HFF-Myc (cell line): ENCODE data around the gene RPN2.
"Not testable (repeated sequence)": the region's sequence is repeated elsewhere in the genome, so short reads cannot be mapped to it uniquely, and the experiment has no call there.

ENCODE experiments used
- DNase-seq: peaks from one replicate; pipeline ENCODE4 v3.0.0-alpha.2; 2011; ENCODE audit warnings: low read depth; ENCODE audit errors: extremely low read depth
- H3K4me3 ChIP-seq: replicated peaks from 2 replicates; pipeline ENCODE4 v1.5.1; 2011; ENCODE audit warnings: low read depth, mild to moderate bottlenecking, control low read depth, low read length
- TF ChIP-seq, protein P1 (sequence below): IDR thresholded peaks from 2 replicates; pipeline ENCODE4 v1.5.1; 2012; ENCODE audit warnings: mild to moderate bottlenecking, low read depth, low read length, control low read depth; ENCODE audit errors: missing control alignments

RPN2 gene

DNA sequence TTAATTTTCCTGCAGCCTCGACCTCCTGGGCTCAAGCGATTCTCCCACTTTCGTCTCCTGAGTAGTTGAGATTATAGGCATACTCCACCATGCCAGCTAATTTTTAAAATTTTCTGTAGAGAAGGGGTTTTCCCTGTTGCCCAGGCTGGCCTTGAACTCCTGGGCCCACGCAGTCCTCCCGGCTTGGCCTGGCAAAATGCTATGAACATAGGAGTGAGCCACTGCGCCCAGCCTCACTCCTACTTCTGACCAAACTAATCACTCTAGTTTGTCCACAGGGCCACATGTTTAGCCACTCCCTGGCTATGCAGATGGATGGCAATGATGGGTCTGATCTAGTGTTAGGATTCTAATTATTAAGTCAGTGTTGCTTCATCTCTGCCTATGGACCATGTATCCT, 31.9 kb upstream of the RPN2 start:
- TF ChIP-seq, protein P1, sequence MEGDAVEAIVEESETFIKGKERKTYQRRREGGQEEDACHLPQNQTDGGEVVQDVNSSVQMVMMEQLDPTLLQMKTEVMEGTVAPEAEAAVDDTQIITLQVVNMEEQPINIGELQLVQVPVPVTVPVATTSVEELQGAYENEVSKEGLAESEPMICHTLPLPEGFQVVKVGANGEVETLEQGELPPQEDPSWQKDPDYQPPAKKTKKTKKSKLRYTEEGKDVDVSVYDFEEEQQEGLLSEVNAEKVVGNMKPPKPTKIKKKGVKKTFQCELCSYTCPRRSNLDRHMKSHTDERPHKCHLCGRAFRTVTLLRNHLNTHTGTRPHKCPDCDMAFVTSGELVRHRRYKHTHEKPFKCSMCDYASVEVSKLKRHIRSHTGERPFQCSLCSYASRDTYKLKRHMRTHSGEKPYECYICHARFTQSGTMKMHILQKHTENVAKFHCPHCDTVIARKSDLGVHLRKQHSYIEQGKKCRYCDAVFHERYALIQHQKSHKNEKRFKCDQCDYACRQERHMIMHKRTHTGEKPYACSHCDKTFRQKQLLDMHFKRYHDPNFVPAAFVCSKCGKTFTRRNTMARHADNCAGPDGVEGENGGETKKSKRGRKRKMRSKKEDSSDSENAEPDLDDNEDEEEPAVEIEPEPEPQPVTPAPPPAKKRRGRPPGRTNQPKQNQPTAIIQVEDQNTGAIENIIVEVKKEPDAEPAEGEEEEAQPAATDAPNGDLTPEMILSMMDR: no peak
- DNase-seq: no peak
- no peak overlapping the region for H3K4me3 ChIP-seq

DNA sequence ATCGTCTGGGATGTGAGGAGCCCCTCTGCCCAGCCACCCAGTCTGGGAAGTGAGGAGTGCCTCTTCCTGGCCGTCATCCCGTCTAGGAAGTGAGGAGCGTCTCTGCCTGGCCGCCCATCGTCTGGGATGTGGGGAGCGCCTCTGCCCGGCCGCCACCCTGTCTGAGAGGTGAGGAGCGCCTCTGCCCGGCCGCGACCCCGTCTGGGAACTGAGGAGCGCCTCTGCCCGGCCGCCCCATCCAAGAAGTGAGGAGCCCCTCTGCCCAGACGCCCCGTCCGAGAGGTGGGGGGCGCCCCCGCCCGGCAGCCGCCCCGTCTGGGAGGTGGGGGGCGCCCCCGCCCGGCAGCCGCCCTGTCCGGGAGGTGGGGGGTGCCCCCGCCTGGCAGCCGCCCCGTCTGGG, 28.3 kb upstream of the RPN2 start:
- DNase-seq, H3K4me3 ChIP-seq: not testable (repeated sequence)

DNA sequence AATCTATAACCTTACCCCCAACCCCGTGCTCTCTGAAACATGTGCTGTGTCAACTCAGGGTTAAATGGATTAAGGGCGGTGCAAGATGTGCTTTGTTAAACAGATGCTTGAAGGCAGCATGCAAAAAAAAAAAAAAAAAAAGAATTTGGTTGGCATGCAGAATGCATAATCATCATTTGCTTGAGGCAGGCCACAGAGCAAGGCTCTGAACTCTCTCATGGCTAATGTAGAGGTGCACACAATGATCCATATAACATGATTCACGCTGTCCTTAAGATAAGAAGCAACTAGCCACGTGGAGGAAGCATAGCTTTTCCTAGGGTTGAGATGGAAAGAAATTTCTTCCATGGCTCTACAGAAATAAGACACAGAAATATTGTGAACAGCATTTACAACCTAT, 27.6 kb upstream of the RPN2 start:
- no peak overlapping the region for H3K4me3 ChIP-seq
- TF ChIP-seq, protein P1: no peak
- DNase-seq: no peak

DNA sequence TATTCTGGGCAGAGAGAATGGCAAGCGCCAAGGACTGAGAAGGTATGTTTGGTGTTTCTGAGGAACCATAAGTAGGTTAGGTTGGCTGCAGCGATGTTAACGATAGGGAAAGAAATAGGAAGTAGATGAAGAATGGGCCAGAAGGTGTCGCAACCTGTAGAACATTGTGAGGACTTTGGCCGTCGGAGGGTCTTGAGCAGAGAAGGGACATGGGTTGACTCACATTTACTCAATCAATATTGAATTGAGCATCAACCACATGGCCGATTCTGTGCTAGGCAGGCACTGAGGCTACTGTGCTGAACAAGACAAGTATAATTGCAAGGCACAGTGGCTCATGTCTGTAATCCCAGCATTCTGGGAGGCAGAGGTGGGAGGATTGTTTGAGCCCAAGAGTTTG, 26.8 kb upstream of the RPN2 start:
- no peak for DNase-seq
- no peak overlapping the region for H3K4me3 ChIP-seq
- TF ChIP-seq, protein P1: no peak

DNA sequence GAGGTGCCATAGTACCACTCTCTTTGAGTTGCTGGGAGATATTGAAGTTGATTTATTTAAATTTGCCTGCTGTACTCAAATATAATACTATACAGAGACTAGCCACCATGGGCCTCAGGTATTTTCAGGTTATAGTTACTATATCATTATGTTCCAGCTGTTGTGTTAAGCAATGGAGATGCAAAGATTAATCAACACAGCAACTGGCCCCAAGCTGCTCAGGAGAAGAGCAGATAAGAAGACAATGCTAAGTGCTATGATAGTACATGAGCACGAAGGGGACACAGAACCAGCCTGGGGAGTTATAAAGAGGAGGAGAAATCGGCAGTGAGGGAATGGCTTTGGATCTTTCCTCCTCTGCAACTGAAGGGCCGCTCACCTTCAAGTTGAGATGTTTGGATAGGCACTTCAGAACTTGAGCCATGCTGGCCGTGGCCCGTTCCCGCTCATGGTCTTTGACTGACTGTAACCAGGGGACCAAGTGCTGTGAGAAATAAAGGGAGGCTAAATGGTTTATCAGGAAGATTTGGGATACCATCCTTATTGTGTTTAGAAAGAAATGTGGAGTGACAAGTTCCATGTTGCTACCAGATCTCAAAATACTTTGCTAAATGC, 24.3 kb upstream of the RPN2 start:
- DNase-seq: no peak
- H3K4me3 ChIP-seq: no peak overlapping the region
- TF ChIP-seq, protein P1: no peak

DNA sequence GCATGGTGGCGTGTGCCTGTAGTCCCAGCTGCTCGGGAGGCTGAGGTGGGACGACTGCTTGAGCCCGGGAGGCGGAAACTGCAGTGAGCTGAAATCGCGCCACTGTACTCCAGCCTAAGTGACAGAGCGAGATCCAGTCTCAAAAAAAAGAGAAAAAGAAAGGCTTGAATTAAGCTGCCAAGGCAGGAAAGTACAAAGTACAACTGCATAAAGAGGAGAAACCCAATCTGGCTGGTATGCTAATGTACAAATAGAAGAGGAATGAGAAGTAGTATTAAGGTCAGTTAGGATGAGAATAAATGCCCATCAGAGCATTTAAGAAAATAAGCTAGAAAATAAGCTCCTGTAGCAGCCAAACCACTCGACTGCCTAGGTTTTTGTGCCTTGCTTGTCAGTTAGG, 23.1 kb upstream of the RPN2 start:
- no peak overlapping the region for H3K4me3 ChIP-seq
- DNase-seq: no peak
- TF ChIP-seq, protein P1: no peak

DNA sequence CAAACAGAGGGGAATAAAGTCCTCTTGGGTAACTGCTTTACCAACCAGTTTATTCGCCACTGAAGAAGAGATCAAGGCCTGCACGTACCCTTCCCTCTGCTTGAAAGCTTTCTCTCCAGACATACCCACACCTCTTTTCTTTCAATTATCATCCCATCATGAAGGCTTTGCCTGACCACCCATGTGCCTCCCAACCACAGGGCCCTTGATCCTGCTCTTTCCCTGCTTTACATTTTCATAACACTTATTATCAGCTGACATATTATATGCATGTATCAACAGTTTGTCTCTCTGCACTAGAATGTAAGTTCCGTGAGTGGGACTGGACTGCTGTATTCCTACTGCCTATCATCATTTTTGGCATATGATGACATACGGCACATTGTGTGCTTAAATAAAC, 20.9 kb upstream of the RPN2 start:
- no peak for DNase-seq
- TF ChIP-seq, protein P1: no peak
- H3K4me3 ChIP-seq: no peak overlapping the region
